Upper lobe of left lung (tissue), 6 donors: ENCODE results near the gene ST6GALNAC2. TPM values are rescaled to one million over a fixed set of nuclear protein-coding genes. Genes with fewer than 3 reads are reported as not detected.

ENCODE experiments used
- ATAC-seq, 2 donors: fragments of 200-7000 bp; cut with Tn5 transposase; one replicate each; pipeline ENCODE4 v1.9.1; 2022; ENCODE audit warnings: mild to moderate bottlenecking in 2 of 2, moderate library complexity in 2 of 2; ENCODE audit not compliant: low FRiP score in 2 of 2
- DNase-seq, 2 donors: peaks; one replicate each; pipeline ENCODE4 v3.0.0-alpha.2; 2019 to 2020
- H3K27ac ChIP-seq, 4 donors: fragments of 200-600 bp; sonication (generic); one replicate each; pipeline ENCODE4 v1.5.1; 2016 to 2019
- H3K27me3 ChIP-seq, 4 donors: fragments of 200-600 bp; sonication (generic); one replicate each; pipeline ENCODE4 v1.5.1; 2017 to 2019
- H3K36me3 ChIP-seq, 4 donors: fragments of 200-600 bp; sonication (generic); one replicate each; pipeline ENCODE4 v1.5.1; 2016 to 2019
- H3K4me1 ChIP-seq, 4 donors: fragments of 200-600 bp; sonication (generic); one replicate each; pipeline ENCODE4 v1.5.1; 2018 to 2019
- H3K4me3 ChIP-seq, 4 donors: fragments of 200-600 bp; sonication (generic); one replicate each; pipeline ENCODE4 v1.5.1; 2017 to 2019; ENCODE audit warnings: mild to moderate bottlenecking in 2 of 4, moderate library complexity in 1 of 4
- H3K9me3 ChIP-seq, 4 donors: fragments of 200-600 bp; sonication (generic); one replicate each; pipeline ENCODE4 v1.5.1; 2018 to 2019
- EP300 ChIP-seq, 4 donors: sonication (generic); formaldehyde crosslinking; IDR thresholded peaks; one replicate each; pipeline ENCODE4 v1.5.1; 2017; ENCODE audit warnings: antibody characterized with exemption in 4 of 4, control low read depth in 2 of 4
- POLR2A ChIP-seq, 4 donors: fragments of 450-650 bp; IDR thresholded peaks; one replicate each; pipeline ENCODE4 v1.5.1; 2016 to 2017; ENCODE audit warnings: antibody characterized with exemption in 4 of 4, mild to moderate bottlenecking in 2 of 4
- POLR2AphosphoS5 ChIP-seq, 2 donors: sonication (generic); formaldehyde crosslinking; IDR thresholded peaks; one replicate each; pipeline ENCODE4 v1.5.1; 2017; ENCODE audit warnings: antibody characterized with exemption in 2 of 2
- WGBS, 2 donors: methylation state at CpG; one replicate each; pipeline ENCODE4 v1.1.5; 2017 to 2018; 5-methylcytosine and 5-hydroxymethylcytosine counted together
- total RNA-seq, 6 donors: library from RNA; depleted of rRNA in 4 of 6; stranded (reverse); fragments of >200 nt in 4 of 6; gene quantifications; one replicate each; pipeline versions ENCODE4 v1.1.0 to v1.2.1, GENCODE V29; 2016 to 2021
- TF ChIP-seq, protein P1 (sequence below), 6 experiments: fragments of 450-650 bp in 4 of 6; fragments of 200-600 bp in 2 of 6; sonication (generic) in 2 of 6; IDR thresholded peaks; one replicate each; pipeline ENCODE4 v1.5.1; 2016 to 2019; ENCODE audit warnings: antibody characterized with exemption in 6 of 6
- donor health status: DM: no; HTN: no; CAD: no; lungs with moderate emphysema.
- donor health status: DM: no; HTN: yes; CAD: no; lungs with severe emphysema.

The ST6GALNAC2 gene
- total RNA-seq, 6 donors from 2014 or later: 24.4 to 63.5 (median 39.8) TPM

DNA sequence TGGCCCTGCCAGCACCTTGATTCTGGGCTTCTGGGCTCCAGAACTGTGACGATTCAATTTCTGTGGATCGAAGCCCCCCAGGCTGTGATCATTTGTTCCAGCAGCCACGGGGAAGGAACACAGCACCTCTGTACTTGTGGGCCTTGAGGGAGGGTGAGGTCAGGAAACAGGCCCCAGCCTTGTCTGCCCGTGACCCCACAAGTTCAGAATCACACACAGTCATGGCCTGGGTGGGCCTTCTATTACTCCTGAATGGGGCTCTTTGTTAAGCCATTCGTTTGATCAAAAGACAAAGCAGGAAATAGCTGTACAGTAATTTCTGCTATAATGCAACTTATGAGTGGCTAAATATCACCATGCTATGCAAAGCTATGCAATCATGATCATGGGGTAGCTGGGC lies 10.1 kb downstream of the ST6GALNAC2 start:
- no peak for DNase-seq
- no peaks in the 10 kb centered on the region for H3K36me3 ChIP-seq
- H3K4me1 ChIP-seq: no peaks in the 10 kb centered on the region
- 77 to 89% methylated on average over 3 to 5 of the region's 5 CpGs for WGBS, 2 donors
- H3K27ac ChIP-seq: no peak overlapping the region
- H3K4me3 ChIP-seq: no peak overlapping the region
- no peak for ATAC-seq
- H3K27me3 ChIP-seq: no peaks in the 10 kb centered on the region
- H3K9me3 ChIP-seq: no peaks in the 10 kb centered on the region
- TF ChIP-seq, protein P1, sequence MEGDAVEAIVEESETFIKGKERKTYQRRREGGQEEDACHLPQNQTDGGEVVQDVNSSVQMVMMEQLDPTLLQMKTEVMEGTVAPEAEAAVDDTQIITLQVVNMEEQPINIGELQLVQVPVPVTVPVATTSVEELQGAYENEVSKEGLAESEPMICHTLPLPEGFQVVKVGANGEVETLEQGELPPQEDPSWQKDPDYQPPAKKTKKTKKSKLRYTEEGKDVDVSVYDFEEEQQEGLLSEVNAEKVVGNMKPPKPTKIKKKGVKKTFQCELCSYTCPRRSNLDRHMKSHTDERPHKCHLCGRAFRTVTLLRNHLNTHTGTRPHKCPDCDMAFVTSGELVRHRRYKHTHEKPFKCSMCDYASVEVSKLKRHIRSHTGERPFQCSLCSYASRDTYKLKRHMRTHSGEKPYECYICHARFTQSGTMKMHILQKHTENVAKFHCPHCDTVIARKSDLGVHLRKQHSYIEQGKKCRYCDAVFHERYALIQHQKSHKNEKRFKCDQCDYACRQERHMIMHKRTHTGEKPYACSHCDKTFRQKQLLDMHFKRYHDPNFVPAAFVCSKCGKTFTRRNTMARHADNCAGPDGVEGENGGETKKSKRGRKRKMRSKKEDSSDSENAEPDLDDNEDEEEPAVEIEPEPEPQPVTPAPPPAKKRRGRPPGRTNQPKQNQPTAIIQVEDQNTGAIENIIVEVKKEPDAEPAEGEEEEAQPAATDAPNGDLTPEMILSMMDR (IDR thresholded peaks at IDR 0.05): no peak
- TF ChIP-seq POLR2A (IDR thresholded peaks at IDR 0.05) (no peak), POLR2AphosphoS5 (IDR thresholded peaks at IDR 0.05) (no peak), EP300 (IDR thresholded peaks at IDR 0.05) (no peak)

DNA sequence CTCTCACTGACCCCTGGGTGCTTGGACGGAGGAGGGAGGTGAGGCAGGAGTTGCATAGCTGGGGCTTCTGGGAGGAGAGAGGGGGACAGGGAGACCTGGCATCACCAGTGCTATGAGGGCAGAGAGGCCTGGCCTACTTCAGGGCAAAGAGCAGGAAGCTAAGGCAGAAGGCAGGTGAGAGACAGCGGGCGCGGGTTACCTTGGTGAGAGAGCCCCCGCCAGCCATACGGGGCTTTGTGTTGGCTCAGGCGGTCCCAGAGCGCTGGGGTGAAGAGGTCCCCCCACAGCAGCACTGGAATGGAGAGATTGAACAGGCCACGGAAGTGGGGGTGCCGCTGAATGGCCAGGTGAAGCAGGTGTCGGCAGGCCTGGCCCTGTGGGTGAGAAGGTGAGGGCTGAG lies 11.5 kb downstream of the ST6GALNAC2 start:
- no peaks in the 10 kb centered on the region for H3K36me3 ChIP-seq
- no peaks in the 10 kb centered on the region for H3K9me3 ChIP-seq
- H3K27ac ChIP-seq: no peak overlapping the region
- no peak overlapping the region for H3K4me3 ChIP-seq
- DNase-seq (no peak), ATAC-seq (peak in 1 of 2 donors; percentile 6)
- 92 to 97% methylated on average over 9 to 11 of the region's 11 CpGs for WGBS, 2 donors
- TF ChIP-seq POLR2A (IDR thresholded peaks at IDR 0.05): no peak
- TF ChIP-seq POLR2AphosphoS5 (IDR thresholded peaks at IDR 0.05): no peak
- TF ChIP-seq EP300 (IDR thresholded peaks at IDR 0.05): no peak
- TF ChIP-seq, protein P1 (IDR thresholded peaks at IDR 0.05): no peak
- H3K27me3 ChIP-seq: no peaks in the 10 kb centered on the region
- no peaks in the 10 kb centered on the region for H3K4me1 ChIP-seq

DNA sequence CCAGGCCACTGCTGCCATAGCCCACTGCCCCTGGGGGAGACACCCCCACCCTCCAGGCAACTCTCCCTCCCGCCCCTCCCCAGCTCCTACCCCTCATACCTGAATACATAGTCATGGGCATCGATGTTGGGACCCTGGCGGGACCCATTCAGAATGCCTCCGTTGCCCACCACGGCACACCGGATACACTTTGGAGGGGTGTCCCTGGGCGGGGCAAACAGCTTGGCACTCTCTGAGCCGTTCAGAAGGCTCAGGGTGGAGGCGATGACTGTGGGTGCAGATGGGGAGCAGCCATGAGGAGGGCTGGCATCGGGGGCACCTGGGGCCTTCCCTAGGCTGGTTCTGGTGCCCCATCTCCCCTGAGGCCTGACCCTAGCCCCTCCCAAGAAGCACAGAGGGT lies 12.6 kb downstream of the ST6GALNAC2 start:
- WGBS, 2 donors: 93 to 97% methylated on average over 8 to 10 of the region's 10 CpGs
- Histone ChIP-seq H3K36me3 (no peaks in the 10 kb centered on the region), H3K27ac (no peak overlapping the region), H3K27me3 (no peaks in the 10 kb centered on the region), H3K9me3 (no peaks in the 10 kb centered on the region), H3K4me3 (no peak overlapping the region), H3K4me1 (peaks cover 0 to 3% (median 2%) of the 10 kb centered on the region in 4 donors)
- TF ChIP-seq, protein P1 (IDR thresholded peaks at IDR 0.05): no peak
- no peak for TF ChIP-seq POLR2A (IDR thresholded peaks at IDR 0.05)
- no peak for TF ChIP-seq POLR2AphosphoS5 (IDR thresholded peaks at IDR 0.05)
- TF ChIP-seq EP300 (IDR thresholded peaks at IDR 0.05): no peak
- ATAC-seq (no peak), DNase-seq (no peak)

DNA sequence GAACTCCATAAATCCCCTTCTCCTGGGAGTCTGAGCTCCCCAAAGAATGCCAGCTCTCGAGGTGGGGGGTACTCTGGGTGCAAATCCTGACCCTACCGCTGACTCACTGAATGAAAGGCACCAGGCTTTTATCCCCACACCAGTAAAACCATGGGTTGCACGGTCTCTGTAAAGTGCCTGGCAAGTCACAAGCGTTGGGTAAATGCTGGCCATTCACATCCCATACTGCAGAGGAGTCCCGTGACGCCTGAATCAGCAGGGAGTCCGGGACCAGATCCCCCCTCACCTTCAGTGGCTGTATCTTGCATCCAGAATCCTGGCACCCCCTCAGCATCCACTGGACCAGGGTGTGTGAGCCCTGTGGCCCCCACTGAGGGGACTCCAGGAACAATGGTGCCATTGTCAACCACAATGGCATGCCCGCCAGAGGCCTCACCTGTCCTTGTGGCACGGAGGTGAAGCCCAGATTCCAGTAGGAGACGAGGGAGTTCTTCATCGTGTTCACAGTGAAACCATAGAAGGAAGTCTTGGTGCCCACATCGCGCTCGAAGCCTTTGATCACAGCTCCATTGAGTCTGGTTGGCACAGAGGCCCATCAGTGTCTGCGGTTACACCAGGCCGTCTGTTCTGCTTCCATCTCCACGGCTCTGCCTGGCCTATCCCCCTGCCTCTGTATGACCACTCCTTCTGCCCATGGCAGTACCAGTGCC lies 13.3 kb downstream of the ST6GALNAC2 start:
- TF ChIP-seq EP300 (IDR thresholded peaks at IDR 0.05) (no peak), POLR2A (IDR thresholded peaks at IDR 0.05) (no peak), POLR2AphosphoS5 (IDR thresholded peaks at IDR 0.05) (no peak)
- TF ChIP-seq, protein P1 (IDR thresholded peaks at IDR 0.05): no peak
- WGBS, 2 donors: 91 to 94% methylated on average over 10 to 16 of the region's 17 CpGs
- H3K4me1 ChIP-seq: peaks cover 6 to 10% (median 8%) of the 10 kb centered on the region in 4 donors

More for the DNA sequence above, 13.3 kb downstream of the ST6GALNAC2 start:
- no peak for ATAC-seq
- no peak overlapping the region for H3K4me3 ChIP-seq
- no peak for DNase-seq
- H3K9me3 ChIP-seq: no peaks in the 10 kb centered on the region
- H3K36me3 ChIP-seq: peaks cover 0 to 1% (median 0%) of the 10 kb centered on the region in 4 donors
- H3K27me3 ChIP-seq: no peaks in the 10 kb centered on the region
- no peak overlapping the region for H3K27ac ChIP-seq
